GM21528 (cell line): ENCODE measurements around the gene FOLR2.
A peak's percentile ranks its signal among the peaks of the same experiment; 100 is the strongest.
"Not testable (repeated sequence)": the region's sequence is repeated elsewhere in the genome, so short reads cannot be mapped to it uniquely, and the experiment has no call there.

Experiments used
- ATAC-seq: cut with Tn5 transposase; IDR thresholded peaks from one replicate; pipeline ENCODE4 v1.9.1; 2021; ENCODE audit warnings: mild to moderate bottlenecking, moderate library complexity; ENCODE audit not compliant: unreplicated experiment, low FRiP score

Gene FOLR2

DNA sequence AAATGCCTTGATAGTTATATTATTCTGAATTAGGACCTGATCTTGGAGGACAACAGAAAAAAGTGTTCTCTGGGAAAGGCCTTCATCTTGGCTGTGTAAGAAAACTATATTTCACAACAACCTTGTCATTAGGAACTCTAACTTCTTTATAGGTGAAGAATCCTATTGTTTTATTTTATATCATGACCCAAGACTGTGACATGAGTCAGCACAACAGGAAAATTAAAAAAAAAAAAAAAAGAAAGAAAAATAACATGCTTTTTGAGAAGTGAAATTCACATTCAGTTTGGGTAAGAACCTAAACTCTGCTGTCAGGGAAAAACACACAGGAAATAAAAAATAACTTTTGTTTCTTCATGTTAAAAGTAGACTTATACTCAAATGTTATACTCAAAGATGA, 11.7 kb upstream of the FOLR2 start:
- ATAC-seq, result no peak

DNA sequence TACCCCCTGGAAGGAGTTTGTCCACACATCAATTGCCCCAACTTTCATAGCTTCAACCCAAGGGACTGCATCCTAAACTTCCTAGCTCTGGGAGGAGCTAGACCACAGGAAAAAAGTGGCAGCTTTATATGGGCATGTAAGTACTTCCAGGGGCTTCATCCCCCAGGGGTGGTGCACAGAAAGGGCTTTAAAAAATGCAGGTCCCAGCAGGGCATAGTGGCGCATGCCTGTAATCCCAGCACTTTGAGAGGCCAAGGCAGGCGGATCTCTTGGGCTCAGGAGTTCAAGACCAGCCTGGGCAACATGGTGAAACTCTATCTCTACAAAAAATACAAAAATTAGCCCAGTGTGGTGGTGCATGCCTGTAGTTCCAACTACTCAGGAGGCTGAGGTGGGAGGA, 9.8 kb upstream of the FOLR2 start:
- ATAC-seq, result not testable (repeated sequence)

DNA sequence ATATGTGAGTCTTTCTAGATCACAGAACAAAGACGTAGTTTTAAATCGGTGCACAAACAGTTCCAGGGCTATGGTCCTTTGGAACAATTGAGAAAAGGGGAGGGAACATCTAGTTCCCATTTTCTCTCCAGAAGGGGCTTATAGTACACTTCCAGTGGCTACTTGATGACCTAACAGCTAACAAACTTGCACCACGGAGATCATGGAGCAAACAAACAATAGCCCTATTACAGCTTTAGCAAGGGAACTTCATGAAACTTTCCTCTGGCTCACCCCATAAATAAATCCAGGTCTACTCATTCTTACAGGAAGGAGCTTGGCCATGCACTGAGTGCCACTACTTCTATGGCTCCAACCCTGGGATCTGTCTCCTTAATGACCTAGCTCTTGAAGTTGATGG, 8.3 kb upstream of the FOLR2 start:
- no peak for ATAC-seq

DNA sequence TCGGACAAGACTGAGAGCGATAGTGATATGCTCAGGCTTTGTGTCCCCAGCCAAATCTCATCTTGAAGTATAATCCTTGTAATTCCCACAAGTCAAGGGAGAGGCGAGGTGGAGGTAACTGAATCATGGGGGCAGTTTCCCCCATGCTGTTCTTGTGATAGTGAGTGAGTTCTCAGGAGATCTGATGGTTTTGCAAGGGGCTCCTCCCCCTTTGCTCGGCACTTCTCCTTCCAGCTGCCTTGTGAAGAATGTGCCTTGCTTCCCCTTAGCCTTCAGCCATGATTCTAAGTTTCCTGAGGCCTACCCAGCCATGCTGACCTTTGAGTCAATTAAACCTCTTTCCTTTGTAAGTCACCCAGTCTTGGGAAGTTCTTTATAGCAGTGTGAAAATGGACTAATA, 7.5 kb upstream of the FOLR2 start:
- no peak for ATAC-seq

DNA sequence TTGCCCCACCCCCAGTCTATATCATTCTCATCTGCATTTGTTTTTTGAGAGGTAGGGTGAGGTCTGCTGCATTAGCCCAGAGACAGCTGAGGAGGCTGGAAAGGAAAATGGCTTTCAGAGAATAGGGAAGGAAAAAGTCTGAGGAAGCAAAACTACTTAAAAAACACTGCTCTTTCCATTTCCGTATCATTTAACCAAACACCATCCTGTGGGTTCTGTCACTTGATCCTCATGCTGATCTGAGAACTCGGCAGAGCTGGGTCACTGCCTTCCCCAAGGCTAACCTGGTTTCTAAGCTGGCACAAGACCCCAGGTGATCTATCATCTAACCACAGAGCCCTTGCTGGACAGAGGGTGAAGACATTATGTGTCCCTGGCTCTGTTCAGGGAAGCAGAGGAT, 1.2 kb downstream of the FOLR2 start:
- ATAC-seq, result no peak

DNA sequence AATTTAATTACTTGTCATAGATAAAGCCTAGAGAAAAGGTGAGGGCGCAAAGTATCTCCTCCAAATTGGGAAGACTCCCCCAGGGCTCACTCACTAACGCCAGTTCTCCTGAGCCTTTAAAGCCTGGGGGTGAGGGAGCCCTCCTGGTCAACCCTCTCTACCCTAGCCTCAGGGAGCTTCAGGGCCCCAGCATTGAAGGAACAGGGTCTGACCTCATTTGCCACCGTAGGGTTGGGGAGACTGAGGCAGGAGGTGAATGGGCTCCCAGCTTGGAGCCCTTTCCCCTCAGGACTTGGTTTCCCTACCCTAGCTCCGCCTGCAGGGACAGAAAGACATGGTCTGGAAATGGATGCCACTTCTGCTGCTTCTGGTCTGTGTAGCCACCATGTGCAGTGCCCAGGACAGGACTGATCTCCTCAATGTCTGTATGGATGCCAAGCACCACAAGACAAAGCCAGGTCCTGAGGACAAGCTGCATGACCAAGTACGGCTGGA, 1.7 kb downstream of the FOLR2 start:
- ATAC-seq, result no peak

DNA sequence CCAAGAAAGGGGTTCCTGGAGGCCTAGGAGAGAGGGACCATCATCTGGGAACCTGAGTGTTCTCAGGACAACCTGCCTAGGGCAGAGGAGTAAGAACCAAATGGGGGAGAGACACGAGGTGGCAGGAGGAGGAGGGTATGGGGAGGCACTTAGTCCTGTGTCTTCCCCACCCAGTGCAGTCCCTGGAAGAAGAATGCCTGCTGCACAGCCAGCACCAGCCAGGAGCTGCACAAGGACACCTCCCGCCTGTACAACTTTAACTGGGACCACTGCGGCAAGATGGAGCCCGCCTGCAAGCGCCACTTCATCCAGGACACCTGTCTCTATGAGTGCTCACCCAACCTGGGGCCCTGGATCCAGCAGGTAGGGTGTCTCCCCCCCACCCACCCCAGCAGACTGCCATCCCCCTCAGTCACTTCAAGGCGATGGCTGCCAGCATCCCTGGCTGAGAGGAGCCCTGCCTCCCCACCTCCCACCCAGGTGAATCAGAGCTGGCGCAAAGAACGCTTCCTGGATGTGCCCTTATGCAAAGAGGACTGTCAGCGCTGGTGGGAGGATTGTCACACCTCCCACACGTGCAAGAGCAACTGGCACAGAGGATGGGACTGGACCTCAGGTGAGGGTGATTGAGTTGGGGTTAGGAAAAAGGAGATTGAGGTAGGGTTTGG, 4.2 kb downstream of the FOLR2 start:
- no peak for ATAC-seq

DNA sequence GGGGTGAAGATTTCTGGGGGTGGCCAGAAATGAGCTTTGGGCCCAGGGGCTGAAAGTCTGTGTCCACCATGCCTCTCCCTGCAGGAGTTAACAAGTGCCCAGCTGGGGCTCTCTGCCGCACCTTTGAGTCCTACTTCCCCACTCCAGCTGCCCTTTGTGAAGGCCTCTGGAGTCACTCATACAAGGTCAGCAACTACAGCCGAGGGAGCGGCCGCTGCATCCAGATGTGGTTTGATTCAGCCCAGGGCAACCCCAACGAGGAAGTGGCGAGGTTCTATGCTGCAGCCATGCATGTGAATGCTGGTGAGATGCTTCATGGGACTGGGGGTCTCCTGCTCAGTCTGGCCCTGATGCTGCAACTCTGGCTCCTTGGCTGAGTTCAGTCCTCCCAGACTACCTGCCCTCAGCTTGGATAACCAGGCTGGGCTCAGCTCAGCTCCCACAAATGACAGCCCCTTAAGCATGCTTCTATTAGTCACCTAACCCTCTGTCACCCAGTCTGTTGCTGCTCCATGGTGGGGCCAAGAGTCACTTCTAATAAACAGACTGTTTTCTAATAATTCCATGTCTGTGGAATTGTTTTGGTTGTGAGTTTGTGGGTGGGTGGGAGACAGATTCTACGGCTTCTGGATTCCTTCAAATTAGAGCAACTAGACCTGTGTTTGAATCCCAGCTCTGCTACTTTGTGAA, 4.9 kb downstream of the FOLR2 start:
- ATAC-seq, result no peak

DNA sequence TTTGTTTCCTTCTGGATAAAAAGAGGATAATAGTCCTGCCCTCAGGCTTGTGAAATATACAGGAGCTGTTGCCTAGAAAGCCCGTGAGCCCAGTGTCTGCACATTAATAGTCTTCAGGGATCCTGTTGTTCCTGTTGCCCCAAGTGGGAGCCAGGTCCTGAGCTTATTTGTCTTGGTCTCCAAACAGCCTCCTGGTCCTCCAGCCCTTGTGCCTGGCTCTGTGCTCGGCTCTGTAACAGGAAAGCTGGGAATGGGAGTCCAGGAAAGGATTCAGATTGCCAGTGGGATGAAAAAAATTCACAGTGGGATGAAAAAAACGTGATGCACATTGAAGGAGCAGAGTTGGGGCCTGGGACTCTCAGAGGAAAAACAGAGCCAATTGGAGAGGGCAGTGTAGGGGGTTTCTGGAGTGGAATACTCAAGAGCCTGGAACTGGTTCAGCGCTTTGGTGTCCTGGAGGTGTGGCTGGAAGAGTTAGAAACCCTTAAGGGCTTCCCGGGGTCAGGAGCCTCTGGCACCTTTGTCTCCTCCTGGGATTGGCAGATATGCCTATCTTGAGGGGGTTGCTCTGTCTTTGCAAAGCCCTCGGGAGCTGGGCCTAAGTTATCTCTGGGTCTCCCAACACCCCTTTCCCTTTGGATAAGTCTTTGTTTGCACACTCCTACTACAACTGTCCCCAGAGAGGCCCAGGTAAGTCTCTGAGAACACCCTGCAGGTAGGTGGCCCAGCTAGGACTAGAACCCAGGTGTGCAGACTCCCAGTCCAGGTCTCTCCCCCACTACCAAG, 5.7 kb downstream of the FOLR2 start:
- ATAC-seq, result no peak

DNA sequence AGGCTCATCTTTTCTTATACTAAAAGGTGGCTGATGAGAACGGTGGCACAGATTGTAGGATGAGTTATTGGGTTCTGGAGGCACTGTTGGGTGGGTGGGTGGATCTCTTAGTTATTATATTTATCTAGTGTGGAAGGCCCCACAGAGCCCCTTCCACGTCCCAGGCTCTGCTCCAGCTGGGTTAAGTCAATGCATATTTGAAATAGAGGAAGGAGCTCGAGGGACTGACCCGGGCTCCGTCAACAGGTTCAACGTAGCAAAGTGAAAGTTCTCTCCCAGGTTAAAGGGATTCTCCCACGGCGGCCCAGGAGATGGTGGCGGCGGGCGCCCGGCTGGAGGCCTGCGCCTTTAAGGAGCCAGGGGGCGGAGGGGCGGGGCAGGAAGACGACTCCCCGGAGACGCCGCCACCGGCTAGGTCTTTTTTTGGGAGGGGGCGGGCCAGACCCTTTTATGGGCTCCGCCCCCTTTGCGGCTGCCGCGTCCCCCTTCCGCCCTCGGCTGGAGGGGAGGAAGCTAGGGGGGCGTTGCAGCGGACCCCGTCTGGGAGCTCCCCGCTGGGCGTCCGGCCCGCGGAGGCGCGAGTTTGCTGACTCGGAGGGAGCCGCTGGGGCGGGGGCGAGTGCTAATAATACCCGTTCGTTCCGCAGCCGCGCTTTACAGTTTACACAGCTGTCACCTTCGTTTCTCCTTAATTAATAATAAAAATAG, 6.5 kb downstream of the FOLR2 start:
- peak; percentile 67 for ATAC-seq

DNA sequence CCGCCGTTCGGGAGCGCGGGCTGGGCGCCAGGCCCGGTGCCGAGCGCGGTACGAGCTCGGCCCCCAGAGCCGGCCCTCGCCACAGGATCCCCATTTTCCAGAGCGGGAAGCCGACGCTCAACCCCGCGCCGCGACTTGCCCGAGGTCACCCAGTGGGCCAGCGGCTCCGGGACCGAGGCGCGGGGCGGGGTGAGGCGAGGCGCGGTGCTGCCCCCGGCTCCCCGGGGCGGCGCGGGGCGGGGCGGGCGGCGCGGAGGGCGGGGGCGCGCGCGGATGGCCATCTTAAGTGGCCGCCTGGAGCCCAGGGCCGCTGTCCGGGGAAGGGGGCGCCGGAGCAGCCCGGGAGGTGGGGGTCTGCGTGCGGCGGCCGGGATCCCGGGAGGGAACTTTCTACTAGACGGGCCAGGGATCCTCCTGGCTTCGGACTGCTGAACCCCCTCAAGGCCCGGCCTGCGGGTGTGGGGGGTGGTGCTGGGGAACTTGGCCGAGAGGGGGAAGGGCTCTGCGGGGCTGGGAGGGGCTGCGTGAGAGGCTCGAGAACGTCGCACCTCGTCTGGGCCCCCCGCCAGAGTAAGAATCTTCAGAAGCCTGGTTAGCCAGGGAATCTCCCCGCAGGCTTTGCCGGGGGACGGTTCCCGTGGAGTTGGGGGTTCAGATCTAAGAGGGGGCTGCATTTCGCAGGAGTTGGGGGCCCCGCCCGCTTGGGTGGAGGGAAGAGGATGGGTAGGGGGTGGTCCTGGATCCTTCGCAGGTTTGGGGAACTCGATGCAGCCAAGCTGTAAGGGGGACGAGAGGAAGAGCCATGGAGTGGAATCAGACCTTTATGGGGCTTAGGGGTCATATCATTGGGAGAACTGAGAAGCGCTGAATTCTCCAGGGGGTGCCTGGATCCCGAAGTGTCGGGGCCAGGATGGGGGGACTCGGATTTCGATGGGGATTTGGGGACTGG, 7.3 kb downstream of the FOLR2 start:
- ATAC-seq, result peak; percentile 47

DNA sequence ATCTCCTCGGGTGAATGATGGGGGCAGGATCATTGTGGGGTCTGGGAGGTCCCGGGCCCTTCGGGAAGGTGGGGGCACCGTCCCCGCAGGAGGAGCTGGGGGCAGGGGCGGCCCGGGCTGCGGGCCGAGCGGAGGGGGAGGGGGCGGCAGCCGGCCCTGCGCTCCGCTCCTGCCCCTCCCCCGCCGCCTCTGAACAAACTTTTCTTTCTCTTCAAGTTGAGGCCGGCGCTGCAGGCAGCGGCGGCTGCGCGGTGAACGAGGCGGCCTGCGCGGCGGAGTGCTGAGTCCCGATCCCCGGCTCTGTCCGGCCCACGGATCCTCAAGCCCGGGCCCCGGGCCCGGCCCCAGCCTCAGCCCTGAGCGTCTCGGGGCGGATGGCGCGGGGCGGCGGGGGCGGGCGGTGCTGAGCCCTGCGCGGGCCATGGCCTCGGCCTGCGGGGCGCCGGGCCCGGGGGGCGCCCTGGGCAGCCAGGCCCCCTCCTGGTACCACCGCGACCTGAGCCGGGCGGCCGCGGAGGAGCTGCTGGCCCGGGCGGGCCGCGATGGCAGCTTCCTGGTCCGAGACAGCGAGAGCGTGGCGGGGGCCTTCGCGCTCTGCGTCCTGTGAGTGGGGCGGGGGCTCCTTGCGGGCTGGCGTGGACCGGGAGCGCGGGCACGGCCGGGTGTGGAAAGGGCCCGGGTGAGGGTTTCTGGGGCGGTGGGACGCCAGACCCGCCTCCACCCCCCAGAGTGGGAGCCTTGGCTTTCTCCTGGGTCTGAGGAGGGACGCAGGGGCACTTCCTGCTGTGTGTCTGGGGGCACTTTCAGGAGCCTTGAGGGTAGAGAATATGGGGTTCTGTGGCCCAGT, 8.2 kb downstream of the FOLR2 start, which contains the start of gene INPPL1:
INPPL1 (plus strand) TSS at position 204 of the 847 bp plus-strand sequence; CDS start at position 422, 218 bp downstream.
- ATAC-seq, result no peak

DNA sequence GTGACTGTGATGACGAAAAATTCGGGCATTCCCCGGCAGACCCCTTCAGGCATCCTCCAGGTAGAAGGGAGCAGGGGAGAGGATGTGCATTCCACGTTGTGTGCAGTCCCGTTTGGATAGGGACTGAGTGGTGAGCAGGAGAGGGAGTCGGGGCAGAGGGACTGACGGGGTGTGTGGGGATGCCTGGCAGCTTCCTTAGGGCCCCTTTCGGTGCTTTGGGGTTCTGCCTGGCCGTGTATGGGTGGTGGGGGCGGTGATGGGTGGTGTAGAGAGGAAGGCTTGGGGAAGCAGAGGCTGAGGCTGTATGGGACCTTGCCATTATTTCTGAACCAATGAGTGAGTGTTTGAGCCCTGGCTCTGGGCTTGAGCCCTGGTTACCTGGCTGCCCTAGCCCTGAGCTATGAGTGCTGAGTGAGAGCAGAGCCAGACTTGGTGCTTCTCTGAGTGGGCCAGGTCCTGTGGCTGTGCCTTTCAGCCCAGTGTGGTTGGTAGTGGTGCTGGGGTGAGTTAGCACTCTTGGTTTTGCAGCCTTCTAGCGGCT, 8.9 kb downstream of the FOLR2 start:
- no peak for ATAC-seq

DNA sequence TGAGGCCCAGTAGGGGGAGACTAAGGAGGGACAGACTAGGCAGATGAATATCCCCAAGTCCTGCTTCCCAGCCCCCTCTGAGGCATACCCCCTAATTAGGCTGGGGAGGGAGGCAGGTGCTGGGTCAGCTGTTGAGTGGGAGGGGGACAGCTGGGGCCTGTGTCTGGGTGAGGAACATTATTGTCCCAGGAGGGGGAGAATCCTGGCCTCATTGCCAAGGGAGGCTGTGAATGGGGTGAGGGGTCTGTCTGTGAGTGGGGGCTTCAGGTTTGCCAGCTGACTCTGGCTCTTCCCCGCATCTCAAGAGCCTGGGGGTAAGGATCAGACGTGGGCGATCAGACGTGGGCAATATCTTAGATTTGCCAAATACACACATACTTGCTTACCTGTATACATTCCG, 10.1 kb downstream of the FOLR2 start:
- ATAC-seq, result no peak

DNA sequence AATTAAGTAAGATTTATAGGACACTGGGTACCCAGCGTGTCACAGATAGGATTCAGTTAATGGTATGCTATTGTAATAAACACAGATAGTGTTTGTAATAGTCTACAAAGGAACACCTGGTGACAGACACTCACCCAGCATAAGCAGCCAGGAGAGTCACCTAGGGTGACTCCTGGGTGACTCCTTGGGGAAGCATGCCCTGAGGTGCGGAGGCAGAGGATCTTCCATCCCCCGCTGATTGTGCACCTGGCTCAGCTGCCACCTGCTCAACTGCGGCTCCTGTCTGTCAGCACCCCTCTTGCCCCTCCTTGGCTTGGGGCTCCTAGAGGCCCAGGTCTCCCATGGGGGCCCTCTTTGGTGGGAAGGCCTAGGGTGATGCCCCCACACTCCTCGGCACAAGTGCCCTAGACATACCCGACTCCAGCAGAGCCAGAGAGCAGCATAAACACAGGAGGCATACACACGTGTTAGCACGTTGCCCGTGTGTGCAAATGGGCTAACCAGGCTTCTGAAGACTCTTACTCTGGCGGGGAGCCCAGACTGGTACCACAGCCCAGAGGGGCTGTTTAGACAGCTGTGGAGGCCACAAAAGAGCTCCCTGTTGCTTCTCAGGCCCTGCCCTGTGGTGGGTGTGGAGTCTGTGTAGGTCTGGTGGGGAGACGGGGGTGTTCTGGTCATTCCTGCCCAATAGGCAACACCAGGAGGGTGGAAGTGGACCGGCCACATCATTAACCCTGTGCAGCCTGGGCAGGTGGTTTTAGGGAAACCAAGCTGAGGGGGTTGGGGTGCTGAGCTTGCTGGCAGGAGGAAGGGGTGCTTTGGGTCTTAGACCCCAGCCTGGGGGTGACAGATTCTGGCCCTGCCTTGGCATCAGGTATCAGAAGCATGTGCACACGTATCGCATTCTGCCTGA, 11.0 kb downstream of the FOLR2 start:
- ATAC-seq, result no peak

DNA sequence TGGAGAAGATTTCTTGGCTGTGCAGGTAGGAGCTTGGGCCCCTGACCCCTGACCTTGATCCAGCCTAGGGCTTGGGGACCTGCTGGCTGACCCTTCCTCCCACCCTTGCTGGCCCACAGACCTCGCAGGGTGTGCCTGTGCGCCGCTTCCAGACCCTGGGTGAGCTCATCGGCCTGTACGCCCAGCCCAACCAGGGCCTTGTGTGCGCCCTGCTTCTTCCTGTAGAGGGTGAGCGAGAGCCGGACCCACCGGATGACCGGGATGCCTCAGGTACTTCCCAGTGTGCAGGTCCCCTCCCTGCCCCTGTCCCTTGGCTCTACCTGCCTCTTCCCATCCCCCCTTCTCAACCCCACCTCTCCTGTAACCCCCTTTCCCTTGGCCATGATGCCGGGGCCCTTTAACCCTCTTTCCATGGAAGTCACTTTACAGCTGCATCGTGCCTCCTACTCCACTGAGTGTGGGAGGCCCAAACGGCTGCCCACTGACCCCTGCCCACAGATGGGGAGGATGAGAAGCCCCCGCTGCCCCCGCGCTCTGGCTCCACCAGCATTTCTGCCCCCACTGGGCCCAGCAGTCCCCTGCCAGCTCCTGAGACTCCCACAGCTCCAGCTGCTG, 11.7 kb downstream of the FOLR2 start:
- no peak for ATAC-seq

DNA sequence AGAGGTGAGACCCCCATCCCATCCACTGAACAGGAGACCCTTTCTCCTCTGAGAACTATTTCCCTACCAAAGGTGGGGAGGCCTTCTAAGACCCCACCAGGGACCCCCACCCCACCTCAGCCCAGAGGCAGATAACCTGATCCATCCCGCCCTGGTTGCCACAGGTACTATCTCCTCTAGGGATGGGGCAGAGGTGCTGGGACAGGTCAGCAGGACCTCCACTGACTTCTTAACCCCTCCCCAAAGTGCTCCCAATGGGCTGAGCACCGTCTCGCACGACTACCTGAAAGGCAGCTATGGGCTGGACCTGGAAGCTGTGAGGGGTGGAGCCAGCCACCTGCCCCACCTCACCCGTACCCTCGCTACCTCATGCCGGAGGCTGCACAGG, 12.2 kb downstream of the FOLR2 start:
- ATAC-seq, result no peak
